ENCODE results near the gene NBPF15.
"Not testable (repeated sequence)": the region's sequence is repeated elsewhere in the genome, so short reads cannot be mapped to it uniquely, and the experiment has no call there.

The NBPF15 gene, protein sequence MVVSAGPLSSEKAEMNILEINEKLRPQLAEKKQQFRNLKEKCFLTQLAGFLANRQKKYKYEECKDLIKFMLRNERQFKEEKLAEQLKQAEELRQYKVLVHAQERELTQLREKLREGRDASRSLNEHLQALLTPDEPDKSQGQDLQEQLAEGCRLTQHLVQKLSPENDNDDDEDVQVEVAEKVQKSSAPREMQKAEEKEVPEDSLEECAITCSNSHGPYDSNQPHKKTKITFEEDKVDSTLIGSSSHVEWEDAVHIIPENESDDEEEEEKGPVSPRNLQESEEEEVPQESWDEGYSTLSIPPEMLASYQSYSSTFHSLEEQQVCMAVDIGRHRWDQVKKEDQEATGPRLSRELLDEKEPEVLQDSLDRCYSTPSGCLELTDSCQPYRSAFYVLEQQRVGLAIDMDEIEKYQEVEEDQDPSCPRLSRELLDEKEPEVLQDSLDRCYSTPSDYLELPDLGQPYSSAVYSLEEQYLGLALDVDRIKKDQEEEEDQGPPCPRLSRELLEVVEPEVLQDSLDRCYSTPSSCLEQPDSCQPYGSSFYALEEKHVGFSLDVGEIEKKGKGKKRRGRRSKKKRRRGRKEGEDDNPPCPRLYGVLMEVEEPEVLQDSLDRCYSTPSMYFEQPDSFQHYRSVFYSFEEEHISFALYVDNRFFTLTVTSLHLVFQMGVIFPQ
- total RNA-seq, result 16.1 to 124 (median 52.0) reads per million in 4 experiments

DNA sequence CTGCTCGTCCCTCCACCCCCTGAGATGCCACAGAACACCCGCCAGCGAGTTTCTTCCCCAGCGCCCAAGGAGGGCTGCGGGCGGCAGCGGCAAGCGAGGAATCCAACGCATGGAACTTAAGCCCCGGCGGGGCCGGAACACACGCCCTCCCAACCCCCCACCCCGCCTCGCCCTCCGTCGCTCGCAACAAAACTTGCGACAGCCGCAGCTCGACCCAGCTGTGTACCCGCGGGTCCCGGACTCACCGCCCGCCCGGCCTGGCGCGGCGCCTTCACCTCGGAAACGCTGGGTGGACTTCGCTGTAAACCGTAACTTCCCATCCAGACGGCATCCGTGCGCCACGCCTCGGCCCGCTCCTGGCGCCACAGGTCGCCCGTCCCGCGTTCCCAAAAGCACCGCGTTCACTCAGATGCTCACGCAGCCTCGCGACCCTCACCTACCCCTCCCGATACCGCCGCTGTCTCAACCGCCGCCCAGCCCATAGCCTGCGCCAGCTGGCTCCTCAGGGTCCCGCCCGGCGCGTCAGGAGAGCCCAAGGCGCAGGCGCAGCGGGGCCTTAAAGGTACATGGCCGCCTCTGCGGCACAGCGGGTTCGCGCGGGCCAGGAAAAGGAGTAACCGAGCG is at the start of gene NBPF15:
Gene NBPF15, minus strand, starts transcription at position 534 of the 624 bp plus-strand sequence. CDS start 21,666 bp downstream, outside the sequence.
- peak; percentile 39 for DNase-seq

DNA sequence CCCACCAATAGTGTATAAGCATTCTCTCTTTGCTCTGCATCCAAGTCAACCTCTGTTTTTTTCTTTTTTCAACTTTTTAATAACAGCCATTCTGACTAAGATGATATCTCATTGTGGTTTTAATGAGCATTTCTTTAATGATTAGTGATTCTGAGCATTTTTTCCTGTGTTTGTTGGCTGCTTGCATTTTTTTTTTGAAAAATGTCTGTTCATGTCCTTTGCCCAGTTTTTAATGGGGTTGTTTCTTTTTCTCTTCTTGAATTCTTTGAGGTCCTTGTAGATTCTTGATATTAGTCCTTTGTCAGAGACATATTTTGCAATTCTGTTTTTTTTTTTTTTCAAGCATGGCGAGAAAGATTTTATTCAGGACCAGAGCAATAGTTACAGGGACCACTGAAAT is 35.0 kb upstream of the NBPF15 start:
- not testable (repeated sequence) for DNase-seq

DNA sequence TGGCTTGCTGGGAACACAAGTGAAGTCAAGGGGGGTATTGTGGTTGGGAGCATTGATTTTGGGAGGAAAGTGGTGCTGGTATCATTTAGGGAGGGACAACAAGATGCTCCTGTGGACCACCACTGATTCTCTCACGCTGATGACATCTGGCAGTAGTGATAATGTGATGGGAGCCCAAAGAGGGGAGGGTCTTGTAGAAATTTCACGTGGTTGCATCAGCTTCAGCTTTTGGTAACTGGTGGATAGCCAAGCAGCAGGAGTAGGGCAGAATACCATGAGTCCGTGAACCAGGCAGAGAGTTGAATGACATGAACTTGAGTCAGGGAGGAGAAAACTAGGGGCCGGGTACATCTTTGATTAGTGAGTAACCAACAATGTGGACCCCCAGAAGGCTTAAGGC is 32.7 kb upstream of the NBPF15 start:
- DNase-seq, result not testable (repeated sequence)

GRCh38 chr1:144490394-144490793 is 28.9 kb upstream of the NBPF15 start:
- not testable (repeated sequence) for DNase-seq

- not testable (repeated sequence) for DNase-seq
Observed at GRCh38 chr1:144487002-144487401, 25.5 kb upstream of the NBPF15 start.

- not testable (repeated sequence) for DNase-seq
Observed at GRCh38 chr1:144485048-144485993, 23.9 kb upstream of the NBPF15 start.

DNA sequence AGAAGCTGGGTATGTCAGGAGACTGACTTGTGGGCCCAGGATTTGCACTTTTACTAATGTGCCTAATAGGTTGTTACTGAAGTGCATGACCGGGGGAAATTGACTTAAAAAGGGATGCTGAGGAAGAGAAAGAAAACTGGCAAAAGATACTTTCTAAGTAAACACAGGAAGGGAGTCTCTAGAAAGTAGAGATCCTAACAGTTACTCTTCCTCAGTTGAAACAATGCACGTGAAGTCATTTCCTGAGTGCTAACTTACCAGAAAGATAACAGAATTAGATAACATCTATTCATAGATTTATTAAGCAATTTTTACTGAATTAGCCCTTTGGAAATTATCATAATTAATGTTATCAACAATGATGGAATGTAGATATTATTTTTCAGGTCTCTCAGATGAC is 12.4 kb upstream of the NBPF15 start:
- DNase-seq, result not testable (repeated sequence)

GRCh38 chr1:144471434-144471833 is 10.0 kb upstream of the NBPF15 start:
- DNase-seq, result not testable (repeated sequence)

- not testable (repeated sequence) for DNase-seq
Observed at GRCh38 chr1:144461778-144462177, 309 bp upstream of the NBPF15 start.

GRCh38 chr1:144460686-144461085 is 783 bp downstream of the NBPF15 start:
- not testable (repeated sequence) for DNase-seq

DNA sequence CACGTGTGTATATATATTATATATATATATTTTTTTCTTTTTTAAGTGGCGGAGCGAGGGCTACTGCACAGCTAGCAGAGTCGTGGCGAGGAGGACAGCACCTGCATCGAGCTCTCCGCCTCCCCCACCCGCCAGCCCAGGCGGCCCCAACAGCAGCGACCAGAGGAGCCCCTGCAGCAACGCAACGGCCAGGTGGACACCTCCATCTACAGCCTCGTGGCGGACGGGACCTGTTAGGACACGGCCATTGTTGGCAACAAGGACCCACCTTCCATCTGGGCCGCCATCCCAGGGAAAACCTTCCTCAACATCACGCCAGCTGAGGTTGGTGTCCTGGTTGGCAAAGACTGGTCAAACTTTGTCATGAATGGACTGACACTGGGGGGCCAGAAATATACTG is 19.1 kb downstream of the NBPF15 start:
- not testable (repeated sequence) for DNase-seq

DNA sequence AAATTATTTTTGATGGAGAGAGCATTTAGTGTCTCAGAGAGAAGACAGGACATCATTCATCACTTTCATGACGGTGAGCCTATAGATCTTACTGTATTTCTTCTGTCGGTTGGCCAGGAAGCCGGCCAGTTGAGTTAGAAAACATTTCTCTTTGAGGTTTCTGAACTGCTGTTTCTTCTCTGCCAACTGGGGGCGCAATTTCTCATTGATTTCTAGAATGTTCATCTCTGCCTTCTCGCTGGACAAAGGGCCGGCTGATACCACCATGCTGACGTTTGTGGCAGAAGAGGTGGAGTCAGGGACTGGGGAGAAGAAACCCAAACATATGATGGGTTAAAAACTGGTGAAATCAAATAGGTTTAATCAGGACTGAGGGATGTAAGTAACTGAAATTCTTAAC is 21.7 kb downstream of the NBPF15 start:
- not testable (repeated sequence) for DNase-seq

DNA sequence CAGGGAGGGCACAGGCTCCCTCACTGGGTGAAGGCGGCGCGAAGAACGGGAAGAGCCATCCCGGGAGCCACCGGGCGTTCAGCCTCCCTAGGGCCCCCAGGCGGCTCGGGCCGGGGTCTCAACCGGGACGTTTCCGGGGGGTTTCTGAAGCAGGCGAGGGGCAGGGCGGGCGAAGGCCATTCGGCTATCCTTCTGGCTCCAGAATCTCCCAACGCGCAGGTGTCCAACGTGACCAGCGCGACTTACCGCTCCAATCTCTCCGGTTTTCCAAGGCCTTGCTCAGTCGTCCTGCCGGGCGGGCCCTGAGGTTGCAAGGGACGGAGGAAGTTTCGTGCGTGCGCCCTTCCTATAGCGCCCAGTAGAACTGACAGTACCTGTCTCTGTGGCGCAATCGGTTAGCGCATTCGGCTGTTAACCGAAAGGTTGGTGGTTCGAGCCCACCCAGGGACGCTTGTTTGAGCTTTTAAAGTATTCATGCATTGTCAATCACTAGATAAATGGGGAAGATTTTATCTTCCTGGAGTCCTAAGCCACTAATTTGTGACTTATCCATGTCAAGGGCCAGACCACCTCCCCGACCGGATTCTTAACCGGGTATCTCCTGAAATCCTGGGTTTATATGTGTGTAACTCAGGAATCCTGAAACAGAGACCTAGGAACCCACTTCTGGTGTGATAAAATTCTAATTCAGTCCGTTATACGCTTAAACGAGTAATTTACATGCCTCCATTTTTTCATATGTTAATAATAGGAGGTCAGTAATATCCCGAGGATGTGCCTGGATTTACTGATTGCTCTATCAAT is 42.4 kb downstream of the NBPF15 start:
- DNase-seq, result peak; percentile 39

GRCh38 chr1:144413404-144414118 is 47.9 kb downstream of the NBPF15 start:
- DNase-seq, result not testable (repeated sequence)

DNA sequence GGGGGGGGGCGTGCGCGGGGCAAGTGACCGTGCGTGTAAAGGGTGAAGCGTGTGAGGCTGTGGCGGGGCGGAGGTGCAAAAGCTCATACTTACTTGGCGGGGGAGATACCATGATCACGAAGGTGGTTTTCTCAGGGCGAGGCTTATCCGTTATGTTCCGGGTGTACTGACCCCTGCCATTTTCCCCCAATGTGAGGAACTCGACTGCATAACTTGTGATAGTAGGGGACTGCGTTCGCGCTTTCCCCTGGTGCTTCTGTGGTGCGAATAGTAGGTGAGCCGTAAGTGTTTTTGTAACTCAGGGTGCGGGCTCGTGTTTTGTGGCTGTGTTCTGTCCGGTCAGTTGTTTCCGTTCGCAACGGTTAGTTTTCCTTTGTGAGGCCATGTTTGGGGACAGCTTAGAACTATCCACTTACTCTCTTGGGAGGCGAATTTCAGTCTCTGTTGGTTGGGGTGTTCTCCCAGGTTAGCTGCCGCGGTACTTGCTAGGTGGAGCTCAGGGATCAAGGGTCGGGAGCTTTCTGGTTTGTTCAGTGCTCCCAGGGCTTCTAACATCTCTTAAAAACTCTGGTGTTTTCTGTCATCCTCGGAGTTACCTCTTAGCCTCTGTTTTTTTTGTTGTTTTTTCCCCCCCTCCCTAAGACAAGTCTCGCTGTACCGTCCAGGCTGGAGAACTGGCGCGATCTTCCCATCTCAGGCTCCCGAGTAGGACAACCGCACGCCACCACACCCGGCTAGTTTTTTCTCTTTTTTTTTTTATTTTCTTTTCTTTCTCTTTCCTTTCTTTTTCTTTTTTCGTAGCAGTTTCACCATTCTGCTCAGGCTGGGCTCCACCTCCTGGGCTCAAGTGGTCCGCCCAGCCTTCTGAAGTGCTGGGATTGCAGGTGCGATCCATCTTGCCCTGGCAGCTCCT is 48.7 kb downstream of the NBPF15 start:
- peak; percentile 59 for DNase-seq

DNA sequence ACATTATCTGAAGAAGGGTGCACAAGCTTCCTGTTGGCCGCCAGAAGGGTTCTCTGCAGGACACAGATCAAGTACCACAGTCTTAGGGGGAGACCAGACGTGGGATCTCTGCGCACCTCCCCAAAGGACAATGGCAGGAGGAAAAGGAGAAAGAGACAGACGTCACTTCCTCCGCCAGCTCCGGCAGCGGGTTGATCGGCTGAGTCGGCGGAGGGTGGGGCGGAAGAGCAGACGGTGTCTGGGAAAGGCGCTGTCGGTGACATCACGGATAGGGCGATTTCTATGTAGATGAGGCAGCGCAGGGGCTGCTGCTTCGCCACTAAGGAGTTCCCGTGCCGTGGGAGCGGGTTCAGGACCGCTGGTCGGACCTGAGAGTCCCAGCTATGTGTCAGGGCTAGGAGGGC is 49.4 kb downstream of the NBPF15 start:
- DNase-seq, result peak; percentile 46

DNA sequence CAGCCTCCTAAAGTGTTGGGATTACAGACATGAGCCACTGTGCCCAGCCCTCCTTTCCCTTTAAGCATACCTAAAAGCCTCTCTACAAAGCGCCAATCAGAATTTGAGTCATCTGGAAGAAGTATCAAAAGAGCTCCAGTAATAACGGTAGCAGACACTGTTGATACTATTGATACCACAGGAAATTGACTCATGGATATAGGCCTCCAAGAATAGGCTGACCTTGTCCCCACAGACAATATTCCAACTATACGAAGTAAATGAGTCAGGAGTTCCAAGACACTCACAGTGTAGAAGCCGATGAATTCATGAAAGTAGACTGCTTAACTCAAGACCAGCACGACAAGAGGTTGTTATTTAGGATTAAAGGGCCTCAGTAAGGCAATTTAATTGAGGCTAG is 58.7 kb downstream of the NBPF15 start:
- not testable (repeated sequence) for DNase-seq

DNA sequence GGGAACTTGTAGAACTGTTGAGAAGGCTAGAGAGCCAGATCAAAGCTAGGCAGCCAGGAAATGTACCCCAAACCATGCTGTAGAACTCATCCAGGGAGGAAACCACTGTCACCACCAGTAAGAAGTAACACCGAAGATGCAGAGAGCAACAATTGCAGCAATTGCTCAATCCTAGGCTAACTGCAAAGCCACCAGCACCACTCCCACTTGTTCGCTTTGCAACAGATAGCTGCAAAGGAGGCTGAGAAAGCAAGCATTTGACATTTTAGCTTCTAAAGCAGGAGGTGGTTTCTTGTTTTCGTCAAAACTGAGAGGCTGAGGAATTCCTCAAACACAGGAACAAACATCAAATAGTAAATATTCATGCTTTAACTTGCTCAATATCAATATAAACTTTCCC is 89.8 kb downstream of the NBPF15 start:
- DNase-seq, result not testable (repeated sequence)
